Keratinocyte (primary cell): Measurements from ENCODE around the gene METRNL.

ENCODE experiments used
- CTCF ChIP-seq, 3 experiments: IDR thresholded peaks in 1 of 3; conservative IDR thresholded peaks in 1 of 3; optimal IDR thresholded peaks in 1 of 3; 2 replicates in 2 of 3; 3 replicates in 1 of 3; pipeline versions ENCODE3 to v1.5.1; 2011; ENCODE audit warnings: low read length in 3 of 3, mild to moderate bottlenecking in 3 of 3, moderate library complexity in 2 of 3, control low read depth in 1 of 3, inconsistent platforms in 1 of 3; ENCODE audit not compliant: insufficient read depth in 2 of 3; ENCODE audit errors: extremely low read depth in 1 of 3
- EZH2 ChIP-seq: IDR thresholded peaks from one replicate; pipeline ENCODE4 v1.6.1; 2012; ENCODE audit warnings: inconsistent platforms, mild to moderate bottlenecking, low read length, moderate library complexity

- TF ChIP-seq CTCF (optimal IDR thresholded peaks at IDR 0.05 in 1 of 3, IDR thresholded peaks at IDR 0.05 in 1 of 3, conservative IDR thresholded peaks at IDR 0.05 in 1 of 3; ENCODE audit: extremely low read depth in 1 of 3, insufficient read depth in 2 of 3, low read length in 3 of 3) (no peak), EZH2 (no peak)
Observed at GRCh38 chr17:83110735-83111134, 31.3 kb downstream of the METRNL start.
